ENCODE data around the gene UPK3A. TPM values are rescaled to one million over a fixed set of nuclear protein-coding genes. Genes with fewer than 3 reads are reported as not detected.
"Not testable (repeated sequence)": the region's sequence is repeated elsewhere in the genome, so short reads cannot be mapped to it uniquely, and the experiment has no call there.

The UPK3A gene
- total RNA-seq, 2 donors from 2014 or later = not detected

DNA sequence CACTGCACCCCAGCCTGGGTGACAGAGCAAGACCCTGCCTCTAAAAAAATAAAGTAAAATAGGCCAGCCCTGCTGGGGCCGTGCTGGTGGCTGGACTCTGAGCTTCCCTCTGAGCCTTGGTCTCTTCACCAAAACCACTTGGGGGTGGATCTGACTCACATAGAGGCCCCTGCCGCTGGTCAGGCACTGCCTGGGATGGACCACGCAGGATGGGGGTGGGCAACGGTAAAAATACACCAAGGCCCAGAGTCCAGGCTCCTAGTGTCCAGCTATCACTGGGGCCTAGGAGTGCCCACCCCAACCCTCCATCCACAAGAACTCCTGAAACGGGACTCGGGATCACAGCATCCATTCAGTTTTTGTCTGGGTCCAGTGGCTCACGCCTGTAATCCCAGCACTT is 12.3 kb upstream of the UPK3A start:
- no peaks in the 10 kb centered on the region for H3K27me3 ChIP-seq (ENCODE audit: control insufficient read depth, insufficient read depth, low read length, poor library complexity, severe bottlenecking)
- Mint-ChIP-seq H3K4me3 (no peak overlapping the region), H3K27me3 (ENCODE audit: insufficient read depth) (peaks cover 16% of the 10 kb centered on the region), H3K36me3 (ENCODE audit: low read depth) (no peaks in the 10 kb centered on the region), H3K27ac (no peak overlapping the region), H3K9me3 (no peaks in the 10 kb centered on the region), H3K4me1 (peaks cover 21% of the 10 kb centered on the region)
- H3K4me3 ChIP-seq (ENCODE audit: low read length) = no peak overlapping the region
- no peak overlapping the region for H3K9ac ChIP-seq (ENCODE audit: extremely low read depth, low read length, poor library complexity, severe bottlenecking)
- H3K4me1 ChIP-seq (ENCODE audit: control insufficient read depth, insufficient read depth, low read length) = peaks cover 2% of the 10 kb centered on the region
- no peaks in the 10 kb centered on the region for H3K36me3 ChIP-seq (ENCODE audit: control insufficient read depth, insufficient read depth, low read length)
- TF ChIP-seq, protein P1, sequence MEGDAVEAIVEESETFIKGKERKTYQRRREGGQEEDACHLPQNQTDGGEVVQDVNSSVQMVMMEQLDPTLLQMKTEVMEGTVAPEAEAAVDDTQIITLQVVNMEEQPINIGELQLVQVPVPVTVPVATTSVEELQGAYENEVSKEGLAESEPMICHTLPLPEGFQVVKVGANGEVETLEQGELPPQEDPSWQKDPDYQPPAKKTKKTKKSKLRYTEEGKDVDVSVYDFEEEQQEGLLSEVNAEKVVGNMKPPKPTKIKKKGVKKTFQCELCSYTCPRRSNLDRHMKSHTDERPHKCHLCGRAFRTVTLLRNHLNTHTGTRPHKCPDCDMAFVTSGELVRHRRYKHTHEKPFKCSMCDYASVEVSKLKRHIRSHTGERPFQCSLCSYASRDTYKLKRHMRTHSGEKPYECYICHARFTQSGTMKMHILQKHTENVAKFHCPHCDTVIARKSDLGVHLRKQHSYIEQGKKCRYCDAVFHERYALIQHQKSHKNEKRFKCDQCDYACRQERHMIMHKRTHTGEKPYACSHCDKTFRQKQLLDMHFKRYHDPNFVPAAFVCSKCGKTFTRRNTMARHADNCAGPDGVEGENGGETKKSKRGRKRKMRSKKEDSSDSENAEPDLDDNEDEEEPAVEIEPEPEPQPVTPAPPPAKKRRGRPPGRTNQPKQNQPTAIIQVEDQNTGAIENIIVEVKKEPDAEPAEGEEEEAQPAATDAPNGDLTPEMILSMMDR (conservative IDR thresholded peaks at IDR 0.05) = no peak
- 92 to 95% methylated on average over 7 of the region's 7 CpGs for WGBS, 2 experiments (ENCODE audit: insufficient coverage in 1 of 2, insufficient read length in 1 of 2)
- no peak for DNase-seq
- H3K27ac ChIP-seq (ENCODE audit: low read depth, low read length) = no peak overlapping the region
- no peaks in the 10 kb centered on the region for H3K9me3 ChIP-seq (ENCODE audit: control insufficient read depth, low read length)

DNA sequence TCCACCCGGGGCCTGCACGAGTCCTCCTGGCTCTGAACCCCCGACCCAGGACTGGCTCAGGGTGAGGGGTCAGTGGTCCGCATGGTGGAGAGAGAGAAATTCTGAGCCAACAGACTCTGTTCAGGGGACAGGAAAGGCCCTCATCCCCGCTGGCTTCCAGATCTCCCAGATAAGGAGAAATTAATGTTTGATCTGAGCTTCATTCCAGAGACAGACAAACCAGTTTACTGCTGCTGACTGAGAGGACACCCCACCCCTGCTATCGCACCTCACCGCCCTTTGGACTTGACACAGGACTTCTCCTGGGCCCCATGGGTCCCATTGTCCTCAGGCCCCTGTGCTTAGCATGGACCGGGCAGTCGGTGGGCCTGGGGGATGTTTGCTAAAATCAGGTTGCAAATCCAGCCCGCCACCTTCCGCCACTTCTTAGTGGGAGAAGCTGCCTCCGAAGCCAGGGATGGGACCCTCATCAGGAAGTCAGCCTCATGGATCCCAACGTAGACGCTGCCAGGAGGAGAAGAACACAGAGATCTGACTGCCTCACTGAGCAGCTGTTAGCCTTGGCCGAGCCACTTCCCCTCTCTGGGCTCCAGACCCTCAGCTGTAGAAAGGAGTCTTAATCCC is 11.2 kb upstream of the UPK3A start:
- no peak overlapping the region for H3K4me3 Mint-ChIP-seq

DNA sequence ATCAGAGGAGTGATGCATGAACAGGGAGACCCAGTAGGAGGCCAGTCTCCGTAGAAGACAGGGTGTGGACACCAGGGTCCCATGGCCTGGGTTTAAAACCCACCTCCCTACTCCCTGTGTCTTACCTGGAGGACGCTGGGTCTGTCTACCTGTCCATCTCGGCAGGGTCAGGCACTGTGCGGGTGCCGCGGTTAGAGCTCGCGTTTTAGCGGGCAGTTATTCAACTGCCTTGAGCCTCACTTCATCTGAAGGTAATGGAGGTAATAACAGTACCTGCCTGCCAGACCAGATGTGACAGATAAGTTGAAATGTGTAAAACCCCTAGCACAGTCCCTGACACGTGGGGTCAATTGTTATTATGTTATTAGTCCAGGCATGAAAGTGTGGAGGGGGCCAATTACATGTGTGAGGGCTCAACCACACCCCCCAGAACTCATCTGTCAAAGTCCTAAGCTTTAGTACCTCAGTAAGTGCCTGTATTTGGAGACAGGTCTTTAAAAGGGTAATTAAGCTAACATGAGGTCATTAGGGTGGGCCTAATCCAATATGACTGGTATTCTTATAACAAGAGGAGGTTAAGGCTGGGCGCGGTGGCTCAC is 8.1 kb upstream of the UPK3A start:
- H3K27ac Mint-ChIP-seq = no peak overlapping the region
- no peaks in the 10 kb centered on the region for H3K9me3 Mint-ChIP-seq

More for the DNA sequence above, 11.2 kb upstream of the UPK3A start:
- H3K4me1 Mint-ChIP-seq = peaks cover 21% of the 10 kb centered on the region
- Histone ChIP-seq H3K27me3 (ENCODE audit: control insufficient read depth, insufficient read depth, low read length, poor library complexity, severe bottlenecking) (no peaks in the 10 kb centered on the region), H3K9ac (ENCODE audit: extremely low read depth, low read length, poor library complexity, severe bottlenecking) (no peak overlapping the region), H3K4me3 (ENCODE audit: low read length) (no peak overlapping the region), H3K9me3 (ENCODE audit: control insufficient read depth, low read length) (no peaks in the 10 kb centered on the region), H3K36me3 (ENCODE audit: control insufficient read depth, insufficient read depth, low read length) (no peaks in the 10 kb centered on the region), H3K27ac (ENCODE audit: low read depth, low read length) (no peak overlapping the region), H3K4me1 (ENCODE audit: control insufficient read depth, insufficient read depth, low read length) (peaks cover 2% of the 10 kb centered on the region)
- peaks cover 21% of the 10 kb centered on the region for H3K27me3 Mint-ChIP-seq (ENCODE audit: insufficient read depth)
- H3K36me3 Mint-ChIP-seq (ENCODE audit: low read depth) = no peaks in the 10 kb centered on the region
- H3K27ac Mint-ChIP-seq = peak overlapping the region; percentile 23
- TF ChIP-seq, protein P1 (conservative IDR thresholded peaks at IDR 0.05) = no peak
- H3K9me3 Mint-ChIP-seq = no peaks in the 10 kb centered on the region
- DNase-seq = no peak
- WGBS, 2 experiments (ENCODE audit: insufficient coverage in 1 of 2, insufficient read length in 1 of 2) = 90 to 96% methylated on average over 9 to 15 of the region's 15 CpGs

DNA sequence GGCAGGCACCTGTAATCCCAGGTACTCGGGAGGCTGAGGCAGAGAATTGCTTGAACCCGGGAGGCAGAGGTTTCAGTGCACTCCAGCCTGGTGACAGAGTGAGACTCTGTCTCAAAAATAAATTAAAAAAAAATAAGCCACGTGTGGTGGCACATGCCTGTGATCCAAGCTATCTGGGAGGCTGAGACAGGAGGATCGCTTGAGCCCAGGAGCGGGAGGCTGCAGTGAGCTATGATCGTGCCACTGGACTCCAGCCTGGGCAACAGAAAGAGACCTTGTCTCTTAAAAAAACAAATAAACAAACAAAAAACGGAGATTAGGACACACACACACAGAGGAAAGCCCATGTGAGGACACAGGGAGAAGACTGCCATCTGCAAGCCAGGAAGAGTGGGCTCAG is 7.0 kb upstream of the UPK3A start:
- not testable (repeated sequence) for H3K27ac Mint-ChIP-seq; H3K4me1 ChIP-seq (ENCODE audit: control insufficient read depth, insufficient read depth, low read length); H3K36me3 Mint-ChIP-seq (ENCODE audit: low read depth); H3K4me3 ChIP-seq (ENCODE audit: low read length); H3K9ac ChIP-seq (ENCODE audit: extremely low read depth, low read length, poor library complexity, severe bottlenecking); DNase-seq; H3K9me3 ChIP-seq (ENCODE audit: control insufficient read depth, low read length); H3K27ac ChIP-seq (ENCODE audit: low read depth, low read length); H3K9me3 Mint-ChIP-seq; H3K36me3 ChIP-seq (ENCODE audit: control insufficient read depth, insufficient read depth, low read length); H3K4me3 Mint-ChIP-seq
- WGBS, 2 experiments (ENCODE audit: insufficient coverage in 1 of 2, insufficient read length in 1 of 2) = 84 to 91% methylated on average over 6 to 7 of the region's 7 CpGs
- peaks cover 28% of the 10 kb centered on the region for H3K27me3 Mint-ChIP-seq (ENCODE audit: insufficient read depth)
- H3K4me1 Mint-ChIP-seq = peaks cover 10% of the 10 kb centered on the region
- peaks cover 11% of the 10 kb centered on the region for H3K27me3 ChIP-seq (ENCODE audit: control insufficient read depth, insufficient read depth, low read length, poor library complexity, severe bottlenecking)

More for the DNA sequence above, 8.1 kb upstream of the UPK3A start:
- H3K4me1 ChIP-seq (ENCODE audit: control insufficient read depth, insufficient read depth, low read length) = no peaks in the 10 kb centered on the region
- WGBS, 2 experiments (ENCODE audit: insufficient coverage in 1 of 2, insufficient read length in 1 of 2) = 87 to 95% methylated on average over 12 of the region's 12 CpGs
- Mint-ChIP-seq H3K36me3 (ENCODE audit: low read depth) (no peaks in the 10 kb centered on the region), H3K4me1 (peaks cover 12% of the 10 kb centered on the region), H3K4me3 (no peak overlapping the region), H3K27me3 (ENCODE audit: insufficient read depth) (peaks cover 17% of the 10 kb centered on the region)
- no peaks in the 10 kb centered on the region for H3K9me3 ChIP-seq (ENCODE audit: control insufficient read depth, low read length)
- TF ChIP-seq, protein P1 (conservative IDR thresholded peaks at IDR 0.05) = no peak
- DNase-seq = no peak
- no peak overlapping the region for H3K4me3 ChIP-seq (ENCODE audit: low read length)
- no peak overlapping the region for H3K9ac ChIP-seq (ENCODE audit: extremely low read depth, low read length, poor library complexity, severe bottlenecking)
- H3K36me3 ChIP-seq (ENCODE audit: control insufficient read depth, insufficient read depth, low read length) = no peaks in the 10 kb centered on the region
- H3K27ac ChIP-seq (ENCODE audit: low read depth, low read length) = no peak overlapping the region
- no peaks in the 10 kb centered on the region for H3K27me3 ChIP-seq (ENCODE audit: control insufficient read depth, insufficient read depth, low read length, poor library complexity, severe bottlenecking)

Measured in endodermal cell (in vitro differentiated cells).